Measurements from ENCODE around the gene ZNF235.

DNA sequence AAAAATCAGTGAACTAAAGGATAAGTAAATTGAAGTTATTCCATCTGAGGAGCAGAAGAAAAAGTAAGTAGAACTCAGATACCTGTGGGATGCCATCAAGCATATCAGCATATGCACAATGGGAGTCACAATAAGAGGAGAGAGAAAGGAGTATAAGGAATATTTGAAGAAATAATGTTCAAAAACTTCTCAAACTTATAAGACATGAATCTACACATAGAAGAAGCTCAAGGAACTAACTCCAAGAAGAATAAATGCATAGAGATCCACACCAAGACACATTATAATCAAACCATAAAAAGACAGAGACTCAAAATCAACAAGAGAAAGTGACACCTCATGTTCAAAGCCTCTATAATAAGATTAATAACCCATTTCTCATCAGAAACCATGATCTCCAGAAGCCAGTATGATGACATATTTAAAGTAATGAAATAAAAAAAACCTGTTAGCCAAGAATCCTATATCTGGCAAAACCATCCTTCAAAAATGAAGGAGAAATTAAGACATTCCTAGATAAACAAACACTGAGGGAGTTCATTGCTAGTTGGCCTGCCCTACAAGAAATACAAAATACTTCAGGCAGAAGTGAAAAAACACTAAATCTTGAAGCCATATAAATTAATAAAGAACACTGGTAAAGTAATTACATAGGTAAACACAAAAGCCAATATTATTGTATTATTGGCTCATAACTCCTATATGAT is 49.0 kb downstream of the ZNF235 start:
- TF ChIP-seq CTCF (IDR thresholded peaks at IDR 0.05) = no peak
- no peak for TF ChIP-seq POLR2AphosphoS5 (IDR thresholded peaks at IDR 0.05)
